ENCODE results near the gene ZNF805. TPM values are rescaled to one million over a fixed set of nuclear protein-coding genes. Genes with fewer than 3 reads are reported as not detected.

ZNF805 gene
- total RNA-seq, 2 experiments from 2014 or later, result 7.6 to 7.8 TPM

- TF ChIP-seq, protein P1, sequence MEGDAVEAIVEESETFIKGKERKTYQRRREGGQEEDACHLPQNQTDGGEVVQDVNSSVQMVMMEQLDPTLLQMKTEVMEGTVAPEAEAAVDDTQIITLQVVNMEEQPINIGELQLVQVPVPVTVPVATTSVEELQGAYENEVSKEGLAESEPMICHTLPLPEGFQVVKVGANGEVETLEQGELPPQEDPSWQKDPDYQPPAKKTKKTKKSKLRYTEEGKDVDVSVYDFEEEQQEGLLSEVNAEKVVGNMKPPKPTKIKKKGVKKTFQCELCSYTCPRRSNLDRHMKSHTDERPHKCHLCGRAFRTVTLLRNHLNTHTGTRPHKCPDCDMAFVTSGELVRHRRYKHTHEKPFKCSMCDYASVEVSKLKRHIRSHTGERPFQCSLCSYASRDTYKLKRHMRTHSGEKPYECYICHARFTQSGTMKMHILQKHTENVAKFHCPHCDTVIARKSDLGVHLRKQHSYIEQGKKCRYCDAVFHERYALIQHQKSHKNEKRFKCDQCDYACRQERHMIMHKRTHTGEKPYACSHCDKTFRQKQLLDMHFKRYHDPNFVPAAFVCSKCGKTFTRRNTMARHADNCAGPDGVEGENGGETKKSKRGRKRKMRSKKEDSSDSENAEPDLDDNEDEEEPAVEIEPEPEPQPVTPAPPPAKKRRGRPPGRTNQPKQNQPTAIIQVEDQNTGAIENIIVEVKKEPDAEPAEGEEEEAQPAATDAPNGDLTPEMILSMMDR (IDR thresholded peaks at IDR 0.05), result no peak
- ATAC-seq (no peak), DNase-seq (no peak)
- intact Hi-C loops (cut with micrococcal nuclease), result no loop called here
- ChIA-PET POLR2A (interaction anchor here (1.4 kb wide), 1 partner anchor 10 kb away, joined by 3 read pairs; the partner anchor contains the start of gene ZNF264), CTCF (no interaction called here)
- peaks cover 6% of the 10 kb centered on the region for H3K9me3 Mint-ChIP-seq
- H3K4me1 Mint-ChIP-seq (ENCODE audit: low read depth), result peaks cover 18% of the 10 kb centered on the region
- no peak overlapping the region for H3K27ac Mint-ChIP-seq
- no peaks in the 10 kb centered on the region for H3K27me3 Mint-ChIP-seq
- no peak overlapping the region for H3K4me3 Mint-ChIP-seq
- peaks cover 81% of the 10 kb centered on the region for H3K36me3 Mint-ChIP-seq (ENCODE audit: low read depth)
Observed at GRCh38 chr19:57202160-57202559, 38.3 kb upstream of the ZNF805 start.

DNA sequence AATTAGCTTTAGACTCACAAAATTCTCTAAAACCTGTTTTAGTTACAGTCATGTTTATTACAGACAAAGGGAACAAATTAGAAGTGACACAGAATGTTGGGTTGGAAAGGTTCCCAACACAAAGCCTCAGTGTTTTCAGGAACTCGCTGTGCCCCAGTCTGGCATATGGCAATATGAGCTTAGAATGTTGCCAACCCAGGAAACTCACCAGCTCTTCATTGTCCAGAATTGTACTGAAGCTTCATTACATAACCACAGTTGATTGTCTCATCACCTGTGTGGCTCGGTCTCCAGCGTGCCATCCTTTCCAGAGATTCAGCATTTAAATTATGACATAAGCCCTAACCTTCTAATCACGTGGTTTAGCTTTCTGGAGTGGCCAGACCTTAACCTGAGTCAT is 30.1 kb upstream of the ZNF805 start:
- DNase-seq (no peak), ATAC-seq (no peak)
- H3K9me3 Mint-ChIP-seq, result peaks cover 17% of the 10 kb centered on the region
- H3K27me3 Mint-ChIP-seq, result no peaks in the 10 kb centered on the region
- peaks cover 76% of the 10 kb centered on the region for H3K36me3 Mint-ChIP-seq (ENCODE audit: low read depth)
- CTCF ChIA-PET, result no interaction called here
- no peak overlapping the region for H3K4me3 Mint-ChIP-seq
- intact Hi-C loops (cut with micrococcal nuclease), result no loop called here
- POLR2A ChIA-PET, result no interaction called here
- no peaks in the 10 kb centered on the region for H3K4me1 Mint-ChIP-seq (ENCODE audit: low read depth)
- no peak overlapping the region for H3K27ac Mint-ChIP-seq
- TF ChIP-seq, protein P1 (IDR thresholded peaks at IDR 0.05), result no peak

GRCh38 chr19:57212109-57212508 is 28.3 kb upstream of the ZNF805 start:
- DNase-seq (no peak), ATAC-seq (no peak)
- no peaks in the 10 kb centered on the region for H3K27me3 Mint-ChIP-seq
- ChIA-PET POLR2A (no interaction called here), CTCF (no interaction called here)
- H3K36me3 Mint-ChIP-seq (ENCODE audit: low read depth), result peaks cover 74% of the 10 kb centered on the region
- H3K27ac Mint-ChIP-seq, result no peak overlapping the region
- H3K4me3 Mint-ChIP-seq, result no peak overlapping the region
- TF ChIP-seq, protein P1 (IDR thresholded peaks at IDR 0.05), result no peak
- intact Hi-C loops (cut with micrococcal nuclease), result no loop called here
- peaks cover 23% of the 10 kb centered on the region for H3K9me3 Mint-ChIP-seq
- no peaks in the 10 kb centered on the region for H3K4me1 Mint-ChIP-seq (ENCODE audit: low read depth)

DNA sequence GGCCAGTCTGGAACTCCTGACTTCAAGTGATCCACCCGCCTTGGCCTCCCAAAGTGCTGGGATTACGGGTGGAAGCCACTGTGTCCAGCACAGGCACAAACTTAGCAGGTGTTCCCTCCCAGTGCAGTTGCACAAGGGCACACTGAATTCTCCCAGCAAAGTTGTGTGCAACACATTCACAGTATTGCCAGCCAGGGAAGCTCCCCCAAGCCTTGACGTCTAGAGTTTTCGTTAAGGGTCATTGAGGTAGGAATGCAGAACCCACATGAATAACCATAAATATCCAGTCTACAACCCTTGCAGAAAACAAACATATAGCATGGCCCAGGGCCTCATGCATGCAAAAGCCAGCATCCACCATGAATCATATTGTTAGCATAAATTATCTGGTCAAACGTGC is 12.9 kb upstream of the ZNF805 start:
- no peak for DNase-seq
- Mint-ChIP-seq H3K4me1 (ENCODE audit: low read depth) (no peaks in the 10 kb centered on the region), H3K9me3 (no peaks in the 10 kb centered on the region), H3K27ac (no peak overlapping the region), H3K27me3 (no peaks in the 10 kb centered on the region), H3K4me3 (no peak overlapping the region), H3K36me3 (ENCODE audit: low read depth) (no peaks in the 10 kb centered on the region)
- no peak for ATAC-seq
- intact Hi-C loops (cut with micrococcal nuclease), result no loop called here
- CTCF ChIA-PET, result no interaction called here
- TF ChIP-seq, protein P1 (IDR thresholded peaks at IDR 0.05), result no peak
- POLR2A ChIA-PET, result no interaction called here

- ChIA-PET POLR2A (no interaction called here), CTCF (no interaction called here)
- no peaks in the 10 kb centered on the region for H3K36me3 Mint-ChIP-seq (ENCODE audit: low read depth)
Observed at GRCh38 chr19:57231686-57232085, 8.7 kb upstream of the ZNF805 start.

More at GRCh38 chr19:57231686-57232085, 8.7 kb upstream of the ZNF805 start:
- Mint-ChIP-seq H3K27ac (no peak overlapping the region), H3K4me3 (no peak overlapping the region), H3K4me1 (ENCODE audit: low read depth) (no peaks in the 10 kb centered on the region), H3K27me3 (no peaks in the 10 kb centered on the region), H3K9me3 (no peaks in the 10 kb centered on the region)
- DNase-seq (no peak), ATAC-seq (no peak)
- intact Hi-C loops (cut with micrococcal nuclease), result no loop called here
- TF ChIP-seq, protein P1 (IDR thresholded peaks at IDR 0.05), result no peak

Measured in activated CD8-positive, alpha-beta T cell treated with anti-CD3 and anti-CD28 coated beads for 36 hours (primary cell).